Thyroid gland (tissue), 4 donors: ENCODE data around the gene ACIN1. TPM values are rescaled to one million over a fixed set of nuclear protein-coding genes. Genes with fewer than 3 reads are reported as not detected.

Experiments used
- DNase-seq, 2 donors: peaks; one replicate each; pipeline ENCODE4 v3.0.0-alpha.2; 2019
- H3K27ac ChIP-seq, 3 donors: fragments of 200-600 bp; sonication (generic); 1 replicate in 2 of 3; 2 replicates in 1 of 3; pipeline ENCODE4 v1.5.1; 2016 to 2019; ENCODE audit warnings: mild to moderate bottlenecking in 1 of 3, moderate library complexity in 1 of 3
- H3K27me3 ChIP-seq: fragments of 200-600 bp; sonication (generic); one replicate; pipeline ENCODE4 v1.5.1; 2019
- H3K36me3 ChIP-seq, 2 donors: fragments of 200-600 bp; sonication (generic); one replicate each; pipeline ENCODE4 v1.5.1; 2016 to 2019
- H3K4me1 ChIP-seq, 2 donors: fragments of 200-600 bp; sonication (generic); one replicate each; pipeline ENCODE4 v1.5.1; 2017 to 2019
- H3K4me3 ChIP-seq, 3 donors: fragments of 200-600 bp; sonication (generic); replicated peaks in 1 of 3; 1 replicate in 2 of 3; 2 replicates in 1 of 3; pipeline ENCODE4 v1.5.1; 2016; ENCODE audit warnings: mild to moderate bottlenecking in 1 of 3
- H3K9me3 ChIP-seq: fragments of 200-600 bp; sonication (generic); one replicate; pipeline ENCODE4 v1.5.1; 2017
- POLR2A ChIP-seq, 2 donors: fragments of 450-650 bp; IDR thresholded peaks; one replicate each; pipeline ENCODE4 v1.6.1; 2017; ENCODE audit warnings: antibody characterized with exemption in 2 of 2, mild to moderate bottlenecking in 2 of 2, moderate library complexity in 1 of 2
- WGBS, 2 donors: methylation state at CpG; one replicate each; pipeline ENCODE4 v1.1.5; 2017; 5-methylcytosine and 5-hydroxymethylcytosine counted together
- intact Hi-C: fragments of 100-400 bp; cut with DNase I; formaldehyde crosslinking; loops from one replicate; pipeline ENCODE4 v1.15.1; 2023
- total RNA-seq, 4 donors: library from RNA; depleted of rRNA; stranded (reverse); fragments of >200 nt; gene quantifications; one replicate each; pipeline ENCODE4 v1.2.3, GENCODE V29; 2016
- TF ChIP-seq, protein P1 (sequence below), 6 experiments: fragments of 200-600 bp in 3 of 6; fragments of 450-650 bp in 3 of 6; sonication (generic) in 3 of 6; IDR thresholded peaks; one replicate each; pipeline ENCODE4 v1.5.1; 2016 to 2019; ENCODE audit warnings: antibody characterized with exemption in 6 of 6, mild to moderate bottlenecking in 2 of 6, inconsistent platforms in 1 of 6, moderate library complexity in 1 of 6

Gene ACIN1
- total RNA-seq, 4 donors from 2014 or later = 143 to 195 (median 152) TPM

DNA sequence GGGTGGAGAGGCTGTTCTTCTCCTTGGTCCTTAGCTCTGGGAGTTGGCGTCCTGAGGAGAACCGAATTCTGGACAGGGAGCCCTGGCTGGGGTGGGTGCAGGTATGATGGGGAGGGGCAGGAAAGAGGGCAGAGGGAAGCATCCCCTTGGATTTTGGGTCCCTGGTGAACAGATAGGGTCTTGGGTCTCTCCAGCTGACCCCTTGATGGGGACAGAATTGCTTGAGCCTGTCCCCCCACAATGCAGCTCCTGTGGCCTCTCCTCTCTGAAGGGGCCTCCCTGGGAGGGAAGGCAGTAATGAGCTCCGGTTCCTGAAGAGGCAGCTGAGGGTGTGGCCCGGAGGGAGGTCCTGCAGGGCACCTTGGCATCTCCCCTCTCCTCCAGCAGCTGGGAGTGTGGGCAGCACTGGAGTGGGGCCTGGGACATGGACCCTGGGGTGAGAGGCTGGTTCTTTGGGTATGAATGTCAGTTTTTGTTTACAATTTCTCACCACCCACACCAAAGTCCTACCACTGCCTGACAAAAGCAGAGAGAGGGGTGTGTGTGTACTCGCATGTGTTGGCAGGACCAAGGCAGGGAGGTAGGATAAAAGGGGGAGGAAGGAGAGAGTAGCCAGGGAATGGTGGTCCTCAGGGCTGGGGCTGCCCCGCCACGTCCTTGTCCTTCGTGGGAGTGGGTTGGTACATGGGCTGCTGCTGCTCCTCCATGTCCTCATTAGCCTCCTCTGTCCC, 31.8 kb upstream of the ACIN1 start:
- H3K9me3 ChIP-seq = no peaks in the 10 kb centered on the region
- H3K4me3 ChIP-seq = no peak overlapping the region
- peaks cover 0 to 16% of the 10 kb centered on the region in 2 donors for H3K36me3 ChIP-seq
- TF ChIP-seq, protein P1, sequence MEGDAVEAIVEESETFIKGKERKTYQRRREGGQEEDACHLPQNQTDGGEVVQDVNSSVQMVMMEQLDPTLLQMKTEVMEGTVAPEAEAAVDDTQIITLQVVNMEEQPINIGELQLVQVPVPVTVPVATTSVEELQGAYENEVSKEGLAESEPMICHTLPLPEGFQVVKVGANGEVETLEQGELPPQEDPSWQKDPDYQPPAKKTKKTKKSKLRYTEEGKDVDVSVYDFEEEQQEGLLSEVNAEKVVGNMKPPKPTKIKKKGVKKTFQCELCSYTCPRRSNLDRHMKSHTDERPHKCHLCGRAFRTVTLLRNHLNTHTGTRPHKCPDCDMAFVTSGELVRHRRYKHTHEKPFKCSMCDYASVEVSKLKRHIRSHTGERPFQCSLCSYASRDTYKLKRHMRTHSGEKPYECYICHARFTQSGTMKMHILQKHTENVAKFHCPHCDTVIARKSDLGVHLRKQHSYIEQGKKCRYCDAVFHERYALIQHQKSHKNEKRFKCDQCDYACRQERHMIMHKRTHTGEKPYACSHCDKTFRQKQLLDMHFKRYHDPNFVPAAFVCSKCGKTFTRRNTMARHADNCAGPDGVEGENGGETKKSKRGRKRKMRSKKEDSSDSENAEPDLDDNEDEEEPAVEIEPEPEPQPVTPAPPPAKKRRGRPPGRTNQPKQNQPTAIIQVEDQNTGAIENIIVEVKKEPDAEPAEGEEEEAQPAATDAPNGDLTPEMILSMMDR (IDR thresholded peaks at IDR 0.05) = no peak
- TF ChIP-seq POLR2A (IDR thresholded peaks at IDR 0.05) = no peak
- no peaks in the 10 kb centered on the region for H3K27me3 ChIP-seq
- H3K4me1 ChIP-seq = peaks cover 0 to 8% of the 10 kb centered on the region in 2 donors
- intact Hi-C loops = loop anchor here (10.0 kb wide), 1 partner anchor 168 kb away; no protein-coding TSS in a partner anchor
- WGBS, 2 donors = 84 to 87% methylated on average over 7 to 8 of the region's 8 CpGs
- no peak overlapping the region for H3K27ac ChIP-seq
- DNase-seq = no peak

DNA sequence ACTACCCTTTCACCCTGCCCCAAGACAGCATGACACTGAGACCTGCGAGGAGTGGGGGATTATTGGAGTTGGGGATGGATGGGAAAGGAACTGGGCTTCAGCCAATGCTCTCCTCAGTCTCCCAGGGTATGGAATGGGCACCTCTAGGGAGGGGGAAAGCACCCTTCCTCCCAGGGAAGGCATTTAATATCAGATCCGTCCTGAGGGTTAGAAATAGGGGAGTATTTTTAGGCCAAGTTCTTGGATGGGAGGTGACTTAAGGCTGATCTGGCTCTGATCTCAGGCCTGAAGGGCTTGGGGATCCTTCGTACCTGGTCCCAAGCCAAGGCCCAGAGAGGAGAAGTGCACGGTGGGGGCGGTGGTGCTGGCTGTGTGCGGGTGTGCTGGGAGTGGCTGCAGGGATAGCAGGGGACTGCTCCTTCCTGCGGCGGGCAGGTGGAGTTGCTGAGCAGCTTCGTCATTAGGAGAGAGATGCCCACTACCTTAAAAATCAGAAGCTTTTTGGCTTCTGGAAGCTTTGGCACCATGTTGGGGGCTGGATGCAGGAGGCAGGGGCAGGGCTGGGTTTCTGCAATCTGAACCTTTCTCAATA, 31.1 kb upstream of the ACIN1 start:
- Histone ChIP-seq H3K27me3 (no peaks in the 10 kb centered on the region), H3K27ac (no peak overlapping the region), H3K9me3 (no peaks in the 10 kb centered on the region), H3K4me3 (no peak overlapping the region), H3K4me1 (peaks cover 0 to 8% of the 10 kb centered on the region in 2 donors), H3K36me3 (peaks cover 0 to 13% of the 10 kb centered on the region in 2 donors)
- intact Hi-C loops = loop anchor here (10.0 kb wide), 1 partner anchor 169 kb away; no protein-coding TSS in a partner anchor
- 41 to 45% methylated on average over 7 to 9 of the region's 9 CpGs for WGBS, 2 donors
- peak; percentile 70 to 79 for DNase-seq
- TF ChIP-seq, protein P1 (IDR thresholded peaks at IDR 0.05) = no peak
- no peak for TF ChIP-seq POLR2A (IDR thresholded peaks at IDR 0.05)

DNA sequence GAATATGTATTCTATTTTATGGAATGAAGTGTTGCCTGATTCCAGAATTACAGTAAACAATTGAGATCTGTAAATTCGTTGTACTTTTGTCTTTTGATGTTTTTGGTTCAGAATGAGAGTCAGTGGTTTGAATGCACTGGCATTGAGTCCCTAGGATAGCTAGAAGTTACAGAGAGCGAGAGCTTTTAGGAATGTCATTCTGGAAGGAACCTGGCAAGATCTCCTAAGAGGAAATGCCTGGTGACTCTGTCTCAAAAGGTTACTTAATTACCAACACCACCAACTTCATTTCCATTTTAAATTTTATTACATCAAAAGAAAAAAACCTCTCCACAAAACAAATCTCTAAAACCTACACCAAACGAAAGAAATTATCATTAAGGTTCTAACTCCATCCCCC, 30.1 kb upstream of the ACIN1 start:
- Histone ChIP-seq H3K4me3 (no peak overlapping the region), H3K36me3 (peaks cover 0 to 11% of the 10 kb centered on the region in 2 donors), H3K4me1 (peaks cover 0 to 8% of the 10 kb centered on the region in 2 donors), H3K9me3 (no peaks in the 10 kb centered on the region), H3K27me3 (no peaks in the 10 kb centered on the region), H3K27ac (no peak overlapping the region)
- intact Hi-C loops = loop anchor here (10.0 kb wide), 1 partner anchor 170 kb away; no protein-coding TSS in a partner anchor
- TF ChIP-seq, protein P1 (IDR thresholded peaks at IDR 0.05) = no peak
- no peak for TF ChIP-seq POLR2A (IDR thresholded peaks at IDR 0.05)
- no peak for DNase-seq
- 60 to 84% methylated on average over 3 of the region's 3 CpGs for WGBS, 2 donors

DNA sequence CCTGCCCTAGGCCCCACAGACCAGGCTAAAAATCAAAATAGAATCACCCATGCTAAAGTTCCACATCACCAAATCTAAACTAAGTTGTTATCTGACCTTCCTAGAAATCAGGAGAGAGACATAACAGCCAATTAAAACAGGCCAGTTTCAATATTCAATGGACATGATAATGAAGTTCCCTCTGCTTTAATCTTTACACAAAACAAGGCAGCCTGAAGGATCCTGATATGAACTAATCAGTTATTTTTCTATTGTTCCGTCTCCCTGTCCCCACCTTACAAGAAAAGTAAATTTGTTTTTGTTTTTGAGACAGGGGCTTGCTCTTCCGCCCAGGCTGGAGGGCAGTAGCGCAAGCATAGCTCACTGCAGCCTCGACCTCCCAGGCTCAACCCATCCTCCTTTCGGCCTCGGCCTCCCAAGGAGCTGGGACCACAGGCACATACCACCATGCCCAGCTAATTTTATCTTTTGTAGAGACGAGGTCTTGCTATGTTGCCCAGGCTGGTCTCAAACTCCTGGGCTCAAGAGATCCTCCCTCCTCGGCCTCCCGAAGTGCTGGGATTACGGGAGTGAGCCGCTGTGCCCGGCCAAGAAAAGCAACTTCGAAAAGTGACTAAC, 29.5 kb upstream of the ACIN1 start:
- no peak for TF ChIP-seq POLR2A (IDR thresholded peaks at IDR 0.05)
- TF ChIP-seq, protein P1 (IDR thresholded peaks at IDR 0.05) = no peak
- Histone ChIP-seq H3K36me3 (peaks cover 0 to 9% of the 10 kb centered on the region in 2 donors), H3K4me3 (no peak overlapping the region), H3K9me3 (no peaks in the 10 kb centered on the region), H3K27me3 (no peaks in the 10 kb centered on the region), H3K27ac (no peak overlapping the region), H3K4me1 (peaks cover 0 to 8% of the 10 kb centered on the region in 2 donors)
- WGBS, 2 donors = 95% methylated on average over 13 of the region's 13 CpGs
- intact Hi-C loops = loop anchor here (10.0 kb wide), 1 partner anchor 170 kb away; no protein-coding TSS in a partner anchor
- no peak for DNase-seq
